CD4-positive, alpha-beta memory T cell (primary cell): ENCODE results near the gene GDI1. TPM values are rescaled to one million over a fixed set of nuclear protein-coding genes. Genes with fewer than 3 reads are reported as not detected.

ENCODE experiments used
- CTCF ChIA-PET: fragments of 350-600 bp; sonication (Branson Sonifier 250); formaldehyde crosslinking; loops from one replicate; lab custom pipeline; 2021; ENCODE audit warnings: inconsistent platforms; ENCODE audit not compliant: partially characterized antibody; lab: Charles Lee
- POLR2A ChIA-PET: fragments of 350-600 bp; sonication (Branson Sonifier 250); formaldehyde crosslinking; loops from one replicate; lab custom pipeline; 2021; ENCODE audit not compliant: partially characterized antibody; lab: Charles Lee
- DNase-seq, 5 donors: peaks; one replicate each; pipeline versions ENCODE4 v3.0.0 to v3.0.0-alpha.2; 2020 to 2022; ENCODE audit warnings: mixed read lengths in 1 of 5
- H3K27ac ChIP-seq: one replicate; pipeline ENCODE4 v1.7.0; 2013; ENCODE audit warnings: low read depth, low read length
- H3K27me3 ChIP-seq: 2 replicates; pipeline ENCODE4 v1.7.0; 2013; ENCODE audit warnings: mild to moderate bottlenecking, low read length, moderate library complexity; ENCODE audit not compliant: insufficient read depth
- H3K36me3 ChIP-seq: 2 replicates; pipeline ENCODE4 v1.7.0; 2013; ENCODE audit warnings: mild to moderate bottlenecking, low read length, moderate library complexity; ENCODE audit not compliant: insufficient read depth
- H3K4me1 ChIP-seq: 2 replicates; pipeline ENCODE4 v1.7.0; 2013; ENCODE audit warnings: mild to moderate bottlenecking, low read length, moderate library complexity; ENCODE audit not compliant: insufficient read depth
- H3K4me3 ChIP-seq, 2 donors: one replicate each; pipeline ENCODE4 v1.7.0; 2013; ENCODE audit warnings: low read length in 2 of 2, mild to moderate bottlenecking in 1 of 2
- H3K9me3 ChIP-seq, 2 donors: one replicate each; pipeline ENCODE4 v1.7.0; 2013; ENCODE audit warnings: low read length in 2 of 2, control low read depth in 1 of 2; ENCODE audit not compliant: control insufficient read depth in 1 of 2
- H3K27ac Mint-ChIP-seq, 7 donors: one replicate each; pipeline ENCODE4 v1.8.0; 2020 to 2021; ENCODE audit warnings: mixed read lengths in 7 of 7, mild to moderate bottlenecking in 6 of 7, inconsistent platforms in 3 of 7, moderate library complexity in 3 of 7
- H3K27me3 Mint-ChIP-seq, 2 donors: one replicate each; pipeline ENCODE4 v1.8.0; 2020 to 2021; ENCODE audit warnings: mixed read lengths in 2 of 2
- H3K36me3 Mint-ChIP-seq, 2 donors: one replicate each; pipeline ENCODE4 v1.8.0; 2020 to 2021; ENCODE audit warnings: mixed read lengths in 2 of 2, inconsistent platforms in 1 of 2, mild to moderate bottlenecking in 1 of 2
- H3K4me1 Mint-ChIP-seq, 4 donors: one replicate each; pipeline ENCODE4 v1.8.0; 2020 to 2021; ENCODE audit warnings: mixed read lengths in 4 of 4, mild to moderate bottlenecking in 1 of 4
- H3K4me3 Mint-ChIP-seq, 8 donors: one replicate each; pipeline ENCODE4 v1.8.0; 2020 to 2021; ENCODE audit warnings: mixed read lengths in 8 of 8, mild to moderate bottlenecking in 7 of 8, moderate library complexity in 6 of 8, inconsistent platforms in 3 of 8
- H3K9me3 Mint-ChIP-seq, 8 donors: one replicate each; pipeline ENCODE4 v1.8.0; 2020 to 2021; ENCODE audit warnings: mixed read lengths in 8 of 8, mild to moderate bottlenecking in 5 of 8, inconsistent platforms in 3 of 8, moderate library complexity in 1 of 8
- intact Hi-C: fragments of 100-400 bp; cut with micrococcal nuclease; formaldehyde crosslinking; loops from one replicate; pipeline ENCODE4 v1.15.1; 2023
- polyA plus RNA-seq, 2 donors: library from polyadenylated mRNA; unstranded; fragments of 300-500 nt; fragmentation: Illumina TruSeq; gene quantifications; one replicate each; pipeline ENCODE4 v1.2.3, GENCODE V29; 2021
- total RNA-seq, 2 experiments: library from RNA; stranded (reverse); gene quantifications; one replicate each; pipeline ENCODE4 v1.2.3, GENCODE V29; 2021

The GDI1 gene
- total and polyA plus RNA-seq, 4 experiments from 2014 or later, result 48.2 to 220 (median 138) TPM

DNA sequence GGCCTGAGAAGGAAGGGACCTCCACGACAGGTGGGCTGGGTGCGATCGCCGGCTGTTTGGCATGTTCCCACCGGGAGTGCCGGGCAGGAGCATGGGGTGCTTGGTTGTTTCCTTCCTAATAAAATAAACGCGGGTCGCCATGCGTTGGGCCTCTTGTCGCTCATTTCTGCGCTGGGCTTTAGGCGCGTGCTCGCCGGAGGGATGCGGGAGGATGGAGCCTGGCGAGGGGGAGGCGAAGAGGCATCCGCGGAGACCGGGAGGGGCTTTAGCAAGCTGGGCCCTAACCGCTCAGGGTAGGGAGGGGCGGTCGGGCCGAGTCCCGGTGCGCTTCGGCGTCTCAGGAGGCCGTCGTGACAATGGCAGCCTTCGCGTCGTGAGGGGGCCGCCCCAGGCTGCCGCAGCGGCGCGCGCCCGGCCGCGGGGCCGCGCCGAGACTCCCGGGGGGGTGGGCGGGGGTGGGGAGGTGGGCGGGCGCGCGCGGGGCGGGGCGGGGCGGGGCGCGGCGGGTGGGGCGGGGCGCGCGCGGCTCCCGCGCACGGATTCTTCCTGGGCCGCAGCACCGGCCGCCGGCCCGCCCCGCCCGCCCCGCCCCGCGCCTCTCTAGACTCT, 476 bp upstream of the GDI1 start:
- no peaks in the 10 kb centered on the region for H3K9me3 ChIP-seq
- intact Hi-C loops, result loop anchor here (5.0 kb wide), 1 partner anchor 81 kb away; the partner anchor contains the start of gene FAM3A
- ChIA-PET CTCF (no interaction called here), POLR2A (interaction anchor here (1.4 to 1.5 kb wide), 3 partner anchors 9 to 39 kb away, joined by 5 to 7 read pairs (median 6); partner anchors contain the start of gene RPL10)
- H3K27me3 ChIP-seq, result no peaks in the 10 kb centered on the region
- H3K36me3 ChIP-seq, result peaks cover 7% of the 10 kb centered on the region
- peaks cover 33% of the 10 kb centered on the region for H3K4me1 ChIP-seq
- Mint-ChIP-seq H3K9me3 (peaks cover 0 to 6% (median 0%) of the 10 kb centered on the region in 8 donors), H3K4me3 (peak overlapping the region; percentile 71 to 89 (median 77)), H3K4me1 (peaks cover 7 to 33% (median 18%) of the 10 kb centered on the region in 4 donors), H3K27me3 (no peaks in the 10 kb centered on the region), H3K27ac (peak overlapping the region; percentile 80 to 98 (median 94)), H3K36me3 (peaks cover 6 to 31% of the 10 kb centered on the region in 2 donors)
- peak overlapping the region; percentile 82 for H3K27ac ChIP-seq
- peak overlapping the region in 1 of 2 donors; percentile 35 for H3K4me3 ChIP-seq
- peak; percentile 56 to 71 (median 65) for DNase-seq

- POLR2A ChIA-PET, result interaction anchor here (0.7 to 1.5 kb wide), 7 partner anchors 9 to 52 kb away, joined by 3 to 7 read pairs (median 4); partner anchors contain the start of gene SLC10A3
- Histone ChIP-seq H3K27me3 (no peaks in the 10 kb centered on the region), H3K4me1 (peaks cover 48% of the 10 kb centered on the region), H3K36me3 (no peaks in the 10 kb centered on the region), H3K27ac (peak overlapping the region; percentile 63), H3K4me3 (peak overlapping the region; percentile 29 to 40), H3K9me3 (no peaks in the 10 kb centered on the region)
- Mint-ChIP-seq H3K27ac (peak overlapping the region; percentile 81 to 97 (median 91)), H3K4me1 (peaks cover 11 to 45% (median 28%) of the 10 kb centered on the region in 4 donors), H3K4me3 (peak overlapping the region; percentile 86 to 89 (median 87)), H3K9me3 (peaks cover 0 to 6% (median 0%) of the 10 kb centered on the region in 8 donors), H3K27me3 (no peaks in the 10 kb centered on the region), H3K36me3 (peaks cover 4 to 30% of the 10 kb centered on the region in 2 donors)
- intact Hi-C loops, result loop anchor here (5.0 kb wide), 1 partner anchor 79 kb away; the partner anchor contains the start of gene FAM3A
- CTCF ChIA-PET, result no interaction called here
- DNase-seq, result no peak
Observed at GRCh38 chrX:154437971-154438893, 1.3 kb downstream of the GDI1 start.

GRCh38 chrX:154439841-154440240, 2.9 kb downstream of the GDI1 start:
- Mint-ChIP-seq H3K27me3 (no peaks in the 10 kb centered on the region), H3K4me1 (peaks cover 11 to 51% (median 31%) of the 10 kb centered on the region in 4 donors), H3K4me3 (peak overlapping the region in 2 of 8 donors; percentile 4 to 61), H3K27ac (peak overlapping the region in 2 of 7 donors; percentile 46 to 81), H3K9me3 (peaks cover 0 to 6% (median 0%) of the 10 kb centered on the region in 8 donors), H3K36me3 (peaks cover 0 to 26% of the 10 kb centered on the region in 2 donors)
- intact Hi-C loops, result loop anchor here (5.0 kb wide), 3 partner anchors 37 to 77 kb away; partner anchors contain the start of genes FAM3A, LAGE3 and SLC10A3
- no peak for DNase-seq
- Histone ChIP-seq H3K36me3 (no peaks in the 10 kb centered on the region), H3K4me3 (no peak overlapping the region), H3K27ac (no peak overlapping the region), H3K4me1 (peaks cover 56% of the 10 kb centered on the region), H3K27me3 (no peaks in the 10 kb centered on the region), H3K9me3 (no peaks in the 10 kb centered on the region)
- ChIA-PET CTCF (no interaction called here), POLR2A (interaction anchor here (0.6 to 1.6 kb wide), 4 partner anchors 41 to 51 kb away, joined by 3 to 5 read pairs (median 4); partner anchors contain the start of genes RPL10 and SLC10A3)

- Mint-ChIP-seq H3K36me3 (peaks cover 0 to 26% of the 10 kb centered on the region in 2 donors), H3K27me3 (no peaks in the 10 kb centered on the region), H3K9me3 (peaks cover 0 to 6% (median 0%) of the 10 kb centered on the region in 8 donors), H3K4me1 (peaks cover 11 to 56% (median 31%) of the 10 kb centered on the region in 4 donors), H3K4me3 (peak overlapping the region in 2 of 8 donors; percentile 46 to 50), H3K27ac (peak overlapping the region; percentile 62 to 84 (median 74))
- ChIA-PET CTCF (no interaction called here), POLR2A (interaction anchor here (0.7 to 8.5 kb wide), 13 partner anchors 9 to 96 kb away, joined by 3 to 42 read pairs (median 4); partner anchors contain the start of genes DNASE1L1, PLXNA3, RPL10 and SLC10A3)
- intact Hi-C loops, result loop anchor here (5.0 kb wide), 2 partner anchors 37 to 52 kb away; partner anchors contain the start of genes LAGE3 and SLC10A3
- no peaks in the 10 kb centered on the region for H3K9me3 ChIP-seq
- H3K27ac ChIP-seq, result no peak overlapping the region
- H3K27me3 ChIP-seq, result no peaks in the 10 kb centered on the region
- H3K4me1 ChIP-seq, result peaks cover 63% of the 10 kb centered on the region
- H3K36me3 ChIP-seq, result no peaks in the 10 kb centered on the region
- no peak for DNase-seq
- H3K4me3 ChIP-seq, result no peak overlapping the region
Observed at GRCh38 chrX:154440623-154441357, 3.8 kb downstream of the GDI1 start.

DNA sequence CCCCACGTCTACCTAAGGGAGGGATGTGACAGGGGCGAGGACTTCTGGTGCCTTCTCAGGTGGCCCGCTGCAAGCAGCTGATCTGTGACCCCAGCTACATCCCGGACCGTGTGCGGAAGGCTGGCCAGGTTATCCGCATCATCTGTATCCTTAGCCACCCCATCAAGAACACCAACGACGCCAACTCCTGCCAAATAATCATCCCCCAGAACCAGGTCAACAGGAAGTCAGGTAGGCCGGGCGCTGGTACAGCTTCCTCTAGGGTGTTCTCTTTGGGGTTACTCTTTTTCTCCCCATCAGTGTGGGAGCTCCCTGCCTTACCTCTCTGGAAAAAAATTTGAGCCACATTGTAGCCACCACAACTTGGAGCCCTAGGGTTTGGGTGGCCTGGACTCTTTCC, 4.6 kb downstream of the GDI1 start:
- Histone ChIP-seq H3K4me1 (peaks cover 63% of the 10 kb centered on the region), H3K9me3 (no peaks in the 10 kb centered on the region), H3K27ac (peak overlapping the region; percentile 15), H3K4me3 (no peak overlapping the region), H3K36me3 (no peaks in the 10 kb centered on the region), H3K27me3 (no peaks in the 10 kb centered on the region)
- CTCF ChIA-PET, result no interaction called here
- Mint-ChIP-seq H3K27me3 (no peaks in the 10 kb centered on the region), H3K4me3 (peak overlapping the region in 7 of 8 donors; percentile 38 to 76 (median 69)), H3K27ac (peak overlapping the region; percentile 47 to 91 (median 81)), H3K4me1 (peaks cover 9 to 57% (median 29%) of the 10 kb centered on the region in 4 donors), H3K9me3 (peaks cover 0 to 6% (median 0%) of the 10 kb centered on the region in 8 donors), H3K36me3 (peaks cover 0 to 19% of the 10 kb centered on the region in 2 donors)
- peak; percentile 29 to 57 (median 43) for DNase-seq
- POLR2A ChIA-PET, result interaction anchor here (0.7 to 8.5 kb wide), 11 partner anchors 9 to 95 kb away, joined by 3 to 42 read pairs (median 6); partner anchors contain the start of genes DNASE1L1, FAM3A, PLXNA3 and RPL10
- intact Hi-C loops, result loop anchor here (5.0 kb wide), 2 partner anchors 36 to 51 kb away; partner anchors contain the start of genes LAGE3 and SLC10A3
